ENCODE measurements around the gene CIB4.

CIB4 gene

DNA sequence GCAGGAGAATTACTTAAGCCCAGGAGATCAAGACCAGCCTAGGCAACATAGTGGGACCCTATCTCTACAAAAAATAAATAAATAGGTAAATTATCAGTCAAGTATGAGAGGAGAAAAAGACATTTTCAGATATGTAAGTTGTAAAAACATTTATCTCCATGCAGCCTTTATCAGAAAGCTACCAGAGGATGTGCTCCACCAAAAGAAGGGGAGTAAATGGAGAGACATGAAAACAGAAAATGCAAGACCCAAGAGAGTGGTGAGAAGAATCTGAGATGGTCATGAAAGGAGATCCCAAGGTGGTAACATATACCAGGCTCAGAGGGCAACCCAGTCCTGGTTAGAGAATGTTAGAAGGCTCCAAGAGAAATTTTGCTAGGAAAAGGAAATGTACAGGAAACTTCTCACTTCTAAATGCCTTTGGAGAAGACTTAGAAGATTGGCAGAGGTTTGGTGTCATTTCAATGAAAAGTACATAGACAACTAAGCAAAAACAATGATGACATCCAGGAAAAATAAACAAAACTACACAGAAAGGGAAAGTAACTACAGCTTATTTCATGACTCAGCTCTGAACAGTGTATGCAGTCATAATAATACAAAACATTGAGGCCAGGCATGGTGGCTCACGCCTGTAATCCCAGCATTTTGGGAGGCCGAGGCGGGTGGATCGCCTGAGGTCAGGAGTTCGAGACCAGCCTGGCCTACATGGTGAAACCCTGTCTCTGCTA, 19.5 kb downstream of the CIB4 start:
- no peak for ATAC-seq
- TF ChIP-seq PATZ1 (CRISPR knock-in tag; IDR thresholded peaks at IDR 0.05; ENCODE audit: borderline replicate concordance): no peak
- no peak for TF ChIP-seq RARB (CRISPR knock-in tag; IDR thresholded peaks at IDR 0.05)
- no peak for TF ChIP-seq TOX (CRISPR knock-in tag; IDR thresholded peaks at IDR 0.05; ENCODE audit: borderline replicate concordance)

- no peak for ATAC-seq
- TF ChIP-seq CSDC2 (CRISPR knock-in tag; IDR thresholded peaks at IDR 0.05): no peak
- no peak for TF ChIP-seq ZNF565 (CRISPR knock-in tag; conservative IDR thresholded peaks at IDR 0.05; ENCODE audit: low read depth)
- no peak for TF ChIP-seq RARB (CRISPR knock-in tag; IDR thresholded peaks at IDR 0.05)
- no peak for TF ChIP-seq SNAI2 (CRISPR knock-in tag; IDR thresholded peaks at IDR 0.05)
- TF ChIP-seq OSR1 (CRISPR knock-in tag; IDR thresholded peaks at IDR 0.05): no peak
- TF ChIP-seq ZFP3 (CRISPR knock-in tag; IDR thresholded peaks at IDR 0.05): no peak
- TF ChIP-seq CREB5 (CRISPR knock-in tag; IDR thresholded peaks at IDR 0.05; ENCODE audit: low read depth): no peak
- TF ChIP-seq ARNTL (CRISPR knock-in tag; IDR thresholded peaks at IDR 0.05; ENCODE audit: borderline replicate concordance, low read depth): no peak
- TF ChIP-seq, protein P1, sequence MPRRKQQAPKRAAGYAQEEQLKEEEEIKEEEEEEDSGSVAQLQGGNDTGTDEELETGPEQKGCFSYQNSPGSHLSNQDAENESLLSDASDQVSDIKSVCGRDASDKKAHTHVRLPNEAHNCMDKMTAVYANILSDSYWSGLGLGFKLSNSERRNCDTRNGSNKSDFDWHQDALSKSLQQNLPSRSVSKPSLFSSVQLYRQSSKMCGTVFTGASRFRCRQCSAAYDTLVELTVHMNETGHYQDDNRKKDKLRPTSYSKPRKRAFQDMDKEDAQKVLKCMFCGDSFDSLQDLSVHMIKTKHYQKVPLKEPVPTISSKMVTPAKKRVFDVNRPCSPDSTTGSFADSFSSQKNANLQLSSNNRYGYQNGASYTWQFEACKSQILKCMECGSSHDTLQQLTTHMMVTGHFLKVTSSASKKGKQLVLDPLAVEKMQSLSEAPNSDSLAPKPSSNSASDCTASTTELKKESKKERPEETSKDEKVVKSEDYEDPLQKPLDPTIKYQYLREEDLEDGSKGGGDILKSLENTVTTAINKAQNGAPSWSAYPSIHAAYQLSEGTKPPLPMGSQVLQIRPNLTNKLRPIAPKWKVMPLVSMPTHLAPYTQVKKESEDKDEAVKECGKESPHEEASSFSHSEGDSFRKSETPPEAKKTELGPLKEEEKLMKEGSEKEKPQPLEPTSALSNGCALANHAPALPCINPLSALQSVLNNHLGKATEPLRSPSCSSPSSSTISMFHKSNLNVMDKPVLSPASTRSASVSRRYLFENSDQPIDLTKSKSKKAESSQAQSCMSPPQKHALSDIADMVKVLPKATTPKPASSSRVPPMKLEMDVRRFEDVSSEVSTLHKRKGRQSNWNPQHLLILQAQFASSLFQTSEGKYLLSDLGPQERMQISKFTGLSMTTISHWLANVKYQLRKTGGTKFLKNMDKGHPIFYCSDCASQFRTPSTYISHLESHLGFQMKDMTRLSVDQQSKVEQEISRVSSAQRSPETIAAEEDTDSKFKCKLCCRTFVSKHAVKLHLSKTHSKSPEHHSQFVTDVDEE (CRISPR knock-in tag; IDR thresholded peaks at IDR 0.05): no peak
- TF ChIP-seq ZNF70 (CRISPR knock-in tag; IDR thresholded peaks at IDR 0.05): no peak
- TF ChIP-seq TCF4 (CRISPR knock-in tag; IDR thresholded peaks at IDR 0.05; ENCODE audit: borderline replicate concordance): no peak
- TF ChIP-seq PATZ1 (CRISPR knock-in tag; IDR thresholded peaks at IDR 0.05; ENCODE audit: borderline replicate concordance): no peak
- TF ChIP-seq TOX (CRISPR knock-in tag; IDR thresholded peaks at IDR 0.05; ENCODE audit: borderline replicate concordance): no peak
- no peak for TF ChIP-seq CSRNP3 (CRISPR knock-in tag; IDR thresholded peaks at IDR 0.05)
- TF ChIP-seq ZC3H10 (CRISPR knock-in tag; IDR thresholded peaks at IDR 0.05): no peak
- TF ChIP-seq ZFP30 (CRISPR knock-in tag; IDR thresholded peaks at IDR 0.05): no peak
- TF ChIP-seq ISL1 (CRISPR knock-in tag; IDR thresholded peaks at IDR 0.05): no peak
- no peak for TF ChIP-seq GLIS3 (CRISPR knock-in tag; IDR thresholded peaks at IDR 0.05)
- TF ChIP-seq ESRRG (CRISPR knock-in tag; IDR thresholded peaks at IDR 0.05): no peak
- TF ChIP-seq POU6F1 (CRISPR knock-in tag; IDR thresholded peaks at IDR 0.05; ENCODE audit: borderline replicate concordance, low read depth): no peak
Observed at GRCh38 chr2:26620031-26620605, 21.0 kb downstream of the CIB4 start.

Data from SK-N-SH treated with all-trans-retinoic acid at 6 μM for 48 hours (cell line).